ENCODE measurements around the gene AKNAD1.
"Not testable (repeated sequence)": the region's sequence is repeated elsewhere in the genome, so short reads cannot be mapped to it uniquely, and the experiment has no call there.

AKNAD1 gene

GRCh38 chr1:108856994-108857393 lies at the start of gene AKNAD1:
Gene AKNAD1, minus strand, starts transcription at chr1:108857094. Its CDS starts 4,430 bp downstream, at chr1:108852664.
- no peak for DNase-seq

DNA sequence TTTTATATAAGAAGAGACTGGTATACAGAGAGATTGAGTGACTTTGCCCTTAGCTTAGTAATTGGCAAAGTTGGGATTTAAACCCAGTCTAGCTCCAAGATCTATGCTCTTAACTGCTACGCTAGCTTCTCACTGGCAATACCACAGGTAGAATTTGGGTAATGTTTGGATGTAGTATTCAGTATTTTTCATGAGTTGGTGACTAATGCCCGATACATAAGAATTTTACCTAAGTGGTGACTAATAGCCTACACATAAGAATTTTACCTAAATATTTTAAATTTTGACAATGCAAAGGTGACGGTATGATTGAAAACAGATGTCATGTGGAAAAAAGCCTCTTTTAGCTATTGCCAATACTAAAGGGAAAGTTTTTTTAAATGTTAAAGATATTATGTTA lies 44.2 kb upstream of the AKNAD1 start:
- no peak for DNase-seq

GRCh38 chr1:108897865-108898720 lies 41.2 kb upstream of the AKNAD1 start:
- peak; percentile 61 for DNase-seq

- no peak for DNase-seq
Observed at GRCh38 chr1:108896146-108897145, 39.6 kb upstream of the AKNAD1 start.

DNA sequence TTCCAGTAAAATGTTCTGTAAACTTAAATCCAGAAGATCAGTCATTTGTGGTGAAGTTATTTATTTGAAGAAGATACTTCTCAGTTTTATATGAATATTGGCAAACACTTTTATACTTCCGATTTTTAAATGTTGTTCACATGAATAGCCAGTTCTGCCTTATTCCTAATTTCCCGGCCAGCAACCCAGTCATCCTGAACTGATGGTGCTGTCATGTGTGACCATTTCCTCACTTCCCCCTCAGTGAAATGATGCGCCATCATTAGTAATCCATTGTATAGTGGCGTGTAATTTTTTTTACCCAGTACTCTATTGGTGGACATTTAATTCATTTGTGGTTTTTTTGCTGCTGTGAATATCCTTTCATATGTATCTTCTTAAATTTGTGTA lies 36.2 kb upstream of the AKNAD1 start:
- no peak for DNase-seq

- no peak for DNase-seq
Observed at GRCh38 chr1:108892356-108893140, 35.7 kb upstream of the AKNAD1 start.

DNA sequence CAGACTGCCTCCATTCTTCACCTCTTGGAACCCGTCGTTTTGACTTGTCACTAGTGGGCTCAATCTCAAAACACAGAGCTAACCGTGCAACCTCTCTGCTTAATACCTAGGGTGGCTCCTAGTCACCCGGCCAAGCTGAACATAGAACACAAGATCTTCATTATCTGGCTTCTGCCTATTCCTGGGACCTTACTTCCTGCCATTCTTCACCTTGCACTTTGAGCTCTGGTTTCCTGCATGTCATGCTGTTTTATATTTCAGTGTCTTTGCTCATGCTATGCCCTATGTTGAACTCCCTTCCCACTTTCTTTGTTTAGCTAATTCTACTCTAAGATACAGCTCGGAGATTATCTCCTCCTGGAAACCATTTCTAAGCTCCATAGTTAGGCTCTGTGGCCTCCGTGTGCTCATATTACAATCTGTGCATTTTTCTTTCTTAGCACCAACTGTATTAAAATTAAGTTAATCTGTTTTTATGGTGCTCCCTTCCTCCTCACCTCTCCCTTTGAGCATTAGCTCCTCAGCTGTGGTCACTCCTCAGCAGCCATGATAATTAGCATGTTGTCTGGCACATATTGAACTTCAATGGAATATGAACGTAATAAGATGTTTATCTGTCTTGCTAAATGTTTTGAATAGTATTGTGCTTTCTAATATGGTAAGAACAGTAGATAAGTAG lies 33.0 kb upstream of the AKNAD1 start:
- no peak for DNase-seq

DNA sequence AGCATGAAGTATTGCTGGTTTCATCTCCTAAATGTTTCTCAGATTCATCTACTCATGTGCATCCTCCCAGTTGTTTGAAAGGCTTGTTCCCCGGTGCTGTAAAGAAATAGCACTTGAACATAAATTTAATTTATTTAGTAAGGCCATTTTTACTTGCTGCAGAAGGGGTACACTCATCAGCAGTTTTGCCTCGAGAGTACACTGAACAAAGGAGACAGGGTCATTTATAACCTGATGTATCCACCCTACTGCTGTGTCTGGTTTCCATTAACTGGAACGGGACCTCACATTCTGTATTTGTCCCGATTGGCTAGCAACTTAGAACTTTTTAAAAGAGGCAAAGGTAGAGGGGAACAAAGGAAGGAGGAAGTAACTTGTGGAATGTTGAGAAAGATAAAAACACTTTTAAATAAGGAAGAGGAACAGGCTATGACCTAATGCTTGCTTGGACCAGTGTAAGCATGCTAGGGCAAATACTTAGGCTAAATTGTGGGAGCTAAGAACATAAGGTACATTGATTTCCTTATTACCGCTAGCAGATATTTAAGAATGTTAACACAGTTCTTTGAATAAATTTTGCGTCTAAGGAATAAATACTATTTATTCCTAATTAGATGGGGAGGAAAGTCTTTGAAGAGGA lies 32.2 kb upstream of the AKNAD1 start:
- DNase-seq, result not testable (repeated sequence)

GRCh38 chr1:108886292-108886691 lies 29.4 kb upstream of the AKNAD1 start:
- no peak for DNase-seq

DNA sequence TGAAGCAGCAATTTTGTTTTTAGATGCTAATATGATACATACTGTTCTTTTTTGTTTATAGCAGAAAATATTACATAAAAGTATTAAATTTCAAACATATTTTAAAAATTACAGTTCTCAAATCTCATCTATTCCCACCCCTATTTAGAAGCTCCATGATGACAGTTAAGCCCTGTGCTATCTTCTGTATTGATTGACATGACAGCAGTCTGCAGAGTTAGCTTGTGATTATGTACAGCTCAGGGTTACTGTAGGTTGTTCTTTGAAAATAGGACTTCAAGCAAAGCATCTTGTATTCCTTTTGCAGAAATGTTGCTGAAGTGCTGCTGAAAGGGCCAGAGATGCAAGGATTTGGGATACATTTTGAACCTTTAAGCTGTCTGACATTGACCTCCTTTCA lies 28.1 kb upstream of the AKNAD1 start:
- DNase-seq, result no peak

DNA sequence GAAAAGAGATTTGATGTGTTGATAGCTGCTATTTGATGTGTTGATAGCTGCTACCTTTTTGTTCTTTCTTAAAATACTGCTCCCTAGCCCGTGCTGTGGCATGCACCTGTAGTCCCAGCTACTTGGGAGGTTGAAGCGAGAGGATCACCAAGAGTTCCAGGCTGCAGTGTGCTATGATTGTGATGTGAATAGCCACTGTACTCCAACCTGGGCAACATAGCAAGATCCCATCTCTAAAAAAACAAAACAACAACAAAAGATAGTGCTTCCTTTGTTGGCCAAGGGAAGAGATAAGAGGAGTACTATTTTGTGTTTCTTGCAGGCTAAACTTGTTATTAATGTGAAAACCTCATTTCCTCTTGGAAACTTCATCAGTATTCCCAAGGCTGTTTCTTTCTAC lies 25.9 kb upstream of the AKNAD1 start:
- no peak for DNase-seq

DNA sequence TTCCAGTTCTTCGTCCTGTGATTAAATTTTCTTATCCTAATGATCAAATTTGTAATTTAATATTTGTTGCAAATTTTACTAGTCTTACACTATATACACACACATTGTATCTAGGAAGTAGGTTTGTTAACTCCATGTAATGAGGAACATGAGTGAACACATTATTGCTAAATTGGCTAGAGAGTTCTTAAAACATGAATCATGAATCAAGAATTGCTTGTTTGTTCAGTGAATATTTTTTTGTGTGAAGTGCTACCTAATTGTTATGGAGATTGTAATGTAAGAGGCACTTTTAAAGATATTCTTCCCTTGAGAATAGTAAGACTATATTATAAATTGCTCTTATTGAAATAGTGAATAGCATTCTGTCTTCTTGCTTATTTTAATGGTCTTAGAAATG lies 24.5 kb upstream of the AKNAD1 start:
- DNase-seq, result no peak

DNA sequence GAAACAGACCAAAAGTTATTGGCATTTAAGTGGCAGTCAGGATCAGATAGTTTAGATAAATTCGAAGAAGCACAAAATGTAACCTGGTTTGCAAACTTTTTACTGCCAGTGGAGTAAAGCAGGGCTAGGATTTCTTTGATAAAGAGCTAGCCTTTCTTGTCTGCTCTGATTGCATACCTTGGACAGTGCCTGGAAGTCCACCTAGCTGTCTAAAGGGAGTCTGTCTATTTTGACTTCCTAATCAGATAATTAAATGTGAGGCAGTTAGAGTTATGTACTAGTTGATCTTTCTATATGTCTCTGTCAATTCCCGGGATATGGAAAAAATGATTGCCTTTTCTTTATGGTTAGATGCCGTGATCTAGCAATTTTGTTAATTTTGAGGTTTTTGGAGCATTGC lies 24.0 kb upstream of the AKNAD1 start:
- DNase-seq, result no peak

DNA sequence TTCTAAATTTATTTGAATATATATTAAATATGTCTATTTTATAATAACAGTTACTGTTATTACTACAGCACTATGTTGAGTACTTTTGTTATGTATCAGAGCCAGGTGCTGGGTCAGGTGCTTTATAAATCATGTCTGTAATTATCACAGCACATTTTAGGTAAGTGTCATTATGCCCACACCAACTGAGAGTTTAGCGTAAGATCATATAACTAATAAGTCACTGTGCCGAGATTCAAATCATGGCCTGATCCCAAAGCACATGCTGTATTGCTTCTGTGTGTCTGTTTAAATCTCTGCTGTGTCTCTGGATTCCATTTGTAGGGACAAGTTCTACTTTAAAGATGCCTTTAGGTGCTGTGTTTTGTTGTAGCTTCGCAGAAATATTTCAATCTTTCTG lies 21.8 kb upstream of the AKNAD1 start:
- DNase-seq, result peak; percentile 48

- no peak for DNase-seq
Observed at GRCh38 chr1:108878160-108878469, 21.2 kb upstream of the AKNAD1 start.

GRCh38 chr1:108877348-108878159 lies 20.7 kb upstream of the AKNAD1 start:
- DNase-seq, result peak; percentile 59

- DNase-seq, result no peak
Observed at GRCh38 chr1:108871050-108871724, 14.3 kb upstream of the AKNAD1 start.

DNA sequence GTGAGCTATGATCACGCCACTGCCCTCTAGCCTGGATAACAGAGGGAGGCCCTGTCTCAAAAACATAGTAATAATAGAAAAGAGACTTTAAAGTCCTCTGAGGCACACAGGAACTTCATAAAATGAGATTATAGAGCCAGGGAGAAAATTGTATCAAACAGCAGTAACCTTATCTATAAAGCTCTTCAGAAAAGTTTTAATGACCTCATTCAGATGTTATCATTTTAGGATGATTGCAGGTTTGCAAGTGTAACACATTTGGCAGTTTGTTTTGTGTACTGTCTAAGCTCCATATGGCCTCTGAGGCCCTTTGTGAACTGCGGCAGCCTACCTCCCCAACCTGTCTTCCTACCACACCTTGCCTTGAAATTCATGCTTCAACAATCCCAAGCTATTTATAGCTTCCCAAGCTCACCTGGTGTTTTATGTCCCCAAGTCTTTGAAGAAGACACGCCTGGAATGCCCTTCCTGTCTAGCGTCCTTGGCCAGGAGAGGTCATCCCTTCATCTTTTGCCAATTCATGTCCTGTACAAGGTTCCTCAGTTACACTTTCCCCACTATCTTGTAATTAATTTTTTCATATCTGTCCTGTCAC lies 8.5 kb upstream of the AKNAD1 start:
- peak; percentile 90 for DNase-seq

GRCh38 chr1:108863984-108864383 lies 7.1 kb upstream of the AKNAD1 start:
- DNase-seq, result no peak

All from NCI-H2171 treated with DMSO at 0.1 percent for 48 hours (cell line).